Neuronal stem cell (in vitro differentiated cells): ENCODE measurements around the gene WAC.

Experiments
- DNase-seq: peaks from one replicate; pipeline ENCODE4 v3.0.0-alpha.2; 2013; ENCODE audit warnings: low spot score
- H2AFZ ChIP-seq: one replicate; pipeline ENCODE4 v1.6.1; 2013; ENCODE audit warnings: mild to moderate bottlenecking, low read length, inconsistent platforms
- H2AK5ac ChIP-seq: 2 replicates; pipeline ENCODE4 v1.6.1; 2013; ENCODE audit warnings: low read depth, mild to moderate bottlenecking, inconsistent platforms, low read length, moderate library complexity, mixed read lengths
- H2BK120ac ChIP-seq: 2 replicates; pipeline ENCODE4 v1.6.1; 2013; ENCODE audit warnings: low read depth, mild to moderate bottlenecking, inconsistent platforms, low read length, moderate library complexity, mixed read lengths
- H2BK12ac ChIP-seq: one replicate; pipeline ENCODE4 v1.6.1; 2013; ENCODE audit warnings: low read length, inconsistent platforms
- H2BK15ac ChIP-seq: 2 replicates; pipeline ENCODE4 v1.6.1; 2013; ENCODE audit warnings: mild to moderate bottlenecking, low read length, inconsistent platforms, mixed read lengths
- H2BK5ac ChIP-seq: one replicate; pipeline ENCODE4 v1.6.1; 2013; ENCODE audit warnings: inconsistent platforms, mild to moderate bottlenecking, low read length, moderate library complexity
- H3K14ac ChIP-seq: one replicate; pipeline ENCODE4 v1.6.1; 2013; ENCODE audit warnings: low read length, inconsistent platforms
- H3K18ac ChIP-seq: 2 replicates; pipeline ENCODE4 v1.6.1; 2013; ENCODE audit warnings: low read length, inconsistent platforms
- H3K23ac ChIP-seq: 2 replicates; pipeline ENCODE4 v1.6.1; 2013; ENCODE audit warnings: low read depth, mild to moderate bottlenecking, mixed read lengths, low read length, inconsistent platforms; ENCODE audit not compliant: poor library complexity
- H3K27ac ChIP-seq: replicated peaks from 3 replicates; pipeline ENCODE4 v1.5.1; 2013; ENCODE audit warnings: low read length, inconsistent platforms
- H3K27me3 ChIP-seq, 3 experiments: 2 replicates each; pipeline ENCODE4 v1.6.1; 2013; ENCODE audit warnings: low read length in 3 of 3, mild to moderate bottlenecking in 2 of 3, inconsistent platforms in 1 of 3, low read depth in 1 of 3, mixed read lengths in 1 of 3, moderate library complexity in 1 of 3; ENCODE audit not compliant: control insufficient read depth in 3 of 3, insufficient read depth in 3 of 3
- H3K36me3 ChIP-seq, 2 donors: replicated peaks in 1 of 2; 2 replicates each; pipeline ENCODE4 v1.6.1; 2013; ENCODE audit warnings: low read length in 2 of 2; ENCODE audit not compliant: control insufficient read depth in 2 of 2, insufficient read depth in 2 of 2
- H3K4ac ChIP-seq: 2 replicates; pipeline ENCODE4 v1.6.1; 2013; ENCODE audit warnings: inconsistent platforms, mild to moderate bottlenecking, low read length, moderate library complexity
- H3K4me1 ChIP-seq, 2 donors: 1 replicate in 1 of 2; 2 replicates in 1 of 2; pipeline ENCODE4 v1.6.1; 2013; ENCODE audit warnings: low read length in 2 of 2, low read depth in 1 of 2; ENCODE audit not compliant: control insufficient read depth in 2 of 2, insufficient read depth in 1 of 2
- H3K4me2 ChIP-seq: one replicate; pipeline ENCODE4 v1.6.1; 2013; ENCODE audit warnings: mild to moderate bottlenecking, low read length, inconsistent platforms; ENCODE audit not compliant: insufficient read depth, poor library complexity, severe bottlenecking
- H3K4me3 ChIP-seq, 2 donors: 2 replicates each; pipeline ENCODE4 v1.5.1; 2013; ENCODE audit warnings: low read length in 2 of 2, mild to moderate bottlenecking in 2 of 2, inconsistent platforms in 1 of 2, moderate library complexity in 1 of 2
- H3K79me1 ChIP-seq: one replicate; pipeline ENCODE4 v1.6.1; 2013; ENCODE audit warnings: low read depth, mild to moderate bottlenecking, inconsistent platforms, low read length, moderate library complexity
- H3K9ac ChIP-seq: one replicate; pipeline ENCODE4 v1.6.1; 2013; ENCODE audit warnings: mild to moderate bottlenecking, low read depth, low read length, inconsistent platforms; ENCODE audit not compliant: poor library complexity
- H3K9me3 ChIP-seq, 2 donors: replicated peaks in 1 of 2; 2 replicates each; pipeline versions ENCODE3 to v1.6.1; 2013; ENCODE audit warnings: low read length in 2 of 2, mild to moderate bottlenecking in 2 of 2, inconsistent platforms in 1 of 2, low read depth in 1 of 2, mixed read lengths in 1 of 2, moderate library complexity in 1 of 2; ENCODE audit not compliant: control insufficient read depth in 2 of 2, insufficient read depth in 1 of 2
- H4K8ac ChIP-seq: one replicate; pipeline ENCODE4 v1.6.1; 2013; ENCODE audit warnings: low read depth, mild to moderate bottlenecking, inconsistent platforms, low read length, moderate library complexity
- H4K91ac ChIP-seq: one replicate; pipeline ENCODE4 v1.6.1; 2013; ENCODE audit warnings: low read length, low read depth, mild to moderate bottlenecking, inconsistent platforms; ENCODE audit not compliant: poor library complexity
- WGBS, 2 donors: extraction: QIAGEN DNeasy Blood & Tissue Kit; methylation state at CpG; one replicate each; pipeline ENCODE4 v1.1.7; 2013; ENCODE audit warnings: missing lambda C conversion rate in 2 of 2, mixed read lengths in 1 of 2; ENCODE audit not compliant: insufficient read length in 2 of 2, insufficient replicate concordance in 1 of 2; ENCODE audit errors: extremely low coverage in 2 of 2; 5-methylcytosine and 5-hydroxymethylcytosine counted together

Gene WAC

GRCh38 chr10:28661035-28661434 lies 128.1 kb downstream of the WAC start:
- H4K91ac ChIP-seq = no peak overlapping the region
- no peak overlapping the region for H3K4me3 ChIP-seq
- no peak overlapping the region for H3K9ac ChIP-seq
- no peak overlapping the region for H4K8ac ChIP-seq
- H2BK12ac ChIP-seq = no peak overlapping the region
- no peak for DNase-seq
- no peak overlapping the region for H3K18ac ChIP-seq
- no CpG with 5 or more reads among the region's 3 CpGs for WGBS, 2 donors
- H2BK120ac ChIP-seq = no peak overlapping the region
- no peak overlapping the region for H3K27ac ChIP-seq
- no peak overlapping the region for H3K23ac ChIP-seq
- H3K27me3 ChIP-seq = peaks cover 0 to 12% (median 0%) of the 10 kb centered on the region in 3 experiments
- no peak overlapping the region for H3K4ac ChIP-seq
- H3K4me2 ChIP-seq = no peak overlapping the region
- H2AFZ ChIP-seq = no peak overlapping the region
- H2BK5ac ChIP-seq = no peak overlapping the region
- no peaks in the 10 kb centered on the region for H3K36me3 ChIP-seq
- no peaks in the 10 kb centered on the region for H3K4me1 ChIP-seq
- no peaks in the 10 kb centered on the region for H3K79me1 ChIP-seq
- H2AK5ac ChIP-seq = no peak overlapping the region
- H3K9me3 ChIP-seq = no peaks in the 10 kb centered on the region
- no peak overlapping the region for H2BK15ac ChIP-seq
- H3K14ac ChIP-seq = no peak overlapping the region

- no peak overlapping the region for H3K4me3 ChIP-seq
- H2AK5ac ChIP-seq = no peak overlapping the region
- no peak overlapping the region for H4K8ac ChIP-seq
- no peak overlapping the region for H3K4ac ChIP-seq
- no peak overlapping the region for H2AFZ ChIP-seq
- no peak overlapping the region for H3K9ac ChIP-seq
- no peaks in the 10 kb centered on the region for H3K79me1 ChIP-seq
- DNase-seq = peak; percentile 67
- H3K18ac ChIP-seq = no peak overlapping the region
- H3K36me3 ChIP-seq = no peaks in the 10 kb centered on the region
- no peak overlapping the region for H2BK5ac ChIP-seq
- no peak overlapping the region for H2BK120ac ChIP-seq
- H3K27me3 ChIP-seq = peaks cover 0 to 39% (median 14%) of the 10 kb centered on the region in 3 experiments
- no peak overlapping the region for H2BK12ac ChIP-seq
- WGBS, 2 donors = no CpG with 5 or more reads among the region's 9 CpGs
- H3K14ac ChIP-seq = no peak overlapping the region
- no peak overlapping the region for H2BK15ac ChIP-seq
- no peaks in the 10 kb centered on the region for H3K9me3 ChIP-seq
- H4K91ac ChIP-seq = no peak overlapping the region
- no peak overlapping the region for H3K27ac ChIP-seq
- no peak overlapping the region for H3K23ac ChIP-seq
- no peak overlapping the region for H3K4me2 ChIP-seq
- peaks cover 0 to 2% of the 10 kb centered on the region in 2 donors for H3K4me1 ChIP-seq
Measured at GRCh38 chr10:28663576-28664368, 130.9 kb downstream of the WAC start.

GRCh38 chr10:28664369-28664740 lies 131.4 kb downstream of the WAC start:
- Histone ChIP-seq H3K4me2 (no peak overlapping the region), H3K4me1 (peaks cover 0 to 2% of the 10 kb centered on the region in 2 donors), H3K23ac (no peak overlapping the region), H2BK12ac (no peak overlapping the region), H3K79me1 (no peaks in the 10 kb centered on the region), H3K9ac (no peak overlapping the region), H2BK120ac (no peak overlapping the region), H3K14ac (no peak overlapping the region), H3K9me3 (peaks cover 0 to under 1% of the 10 kb centered on the region in 2 donors), H2AK5ac (no peak overlapping the region), H3K27ac (no peak overlapping the region), H3K4ac (no peak overlapping the region), H2AFZ (no peak overlapping the region), H3K36me3 (no peaks in the 10 kb centered on the region), H3K27me3 (peaks cover 0 to 45% (median 20%) of the 10 kb centered on the region in 3 experiments), H2BK5ac (no peak overlapping the region), H4K91ac (no peak overlapping the region), H4K8ac (no peak overlapping the region), H2BK15ac (no peak overlapping the region), H3K18ac (no peak overlapping the region), H3K4me3 (no peak overlapping the region)
- DNase-seq = no peak
- WGBS, 2 donors = no CpG with 5 or more reads among the region's 6 CpGs

GRCh38 chr10:28666751-28667467 lies 134.0 kb downstream of the WAC start:
- no peak overlapping the region for H3K18ac ChIP-seq
- peaks cover 0 to 2% of the 10 kb centered on the region in 2 donors for H3K4me1 ChIP-seq
- no peaks in the 10 kb centered on the region for H3K36me3 ChIP-seq
- H2BK15ac ChIP-seq = no peak overlapping the region
- H3K9me3 ChIP-seq = peaks cover 4 to 5% of the 10 kb centered on the region in 2 donors
- H3K27me3 ChIP-seq = peaks cover 3 to 62% (median 35%) of the 10 kb centered on the region in 3 experiments
- H2AK5ac ChIP-seq = no peak overlapping the region
- DNase-seq = no peak
- H4K8ac ChIP-seq = no peak overlapping the region
- WGBS, 2 donors = no CpG with 5 or more reads among the region's 12 CpGs
- H3K23ac ChIP-seq = no peak overlapping the region
- H3K4me2 ChIP-seq = no peak overlapping the region
- no peak overlapping the region for H2BK5ac ChIP-seq
- H2AFZ ChIP-seq = no peak overlapping the region
- no peaks in the 10 kb centered on the region for H3K79me1 ChIP-seq
- H3K4ac ChIP-seq = no peak overlapping the region
- no peak overlapping the region for H2BK12ac ChIP-seq
- no peak overlapping the region for H3K9ac ChIP-seq
- no peak overlapping the region for H3K27ac ChIP-seq
- H3K14ac ChIP-seq = no peak overlapping the region
- no peak overlapping the region for H2BK120ac ChIP-seq
- H4K91ac ChIP-seq = no peak overlapping the region
- H3K4me3 ChIP-seq = no peak overlapping the region
